GM21723 (cell line): ENCODE data around the gene MIGA1.
"Not testable (repeated sequence)": the region's sequence is repeated elsewhere in the genome, so short reads cannot be mapped to it uniquely, and the experiment has no call there.

Experiments
- ATAC-seq: cut with Tn5 transposase; IDR thresholded peaks from one replicate; pipeline ENCODE4 v1.9.1; 2021; ENCODE audit warnings: mild to moderate bottlenecking, moderate library complexity; ENCODE audit not compliant: unreplicated experiment

The MIGA1 gene

DNA sequence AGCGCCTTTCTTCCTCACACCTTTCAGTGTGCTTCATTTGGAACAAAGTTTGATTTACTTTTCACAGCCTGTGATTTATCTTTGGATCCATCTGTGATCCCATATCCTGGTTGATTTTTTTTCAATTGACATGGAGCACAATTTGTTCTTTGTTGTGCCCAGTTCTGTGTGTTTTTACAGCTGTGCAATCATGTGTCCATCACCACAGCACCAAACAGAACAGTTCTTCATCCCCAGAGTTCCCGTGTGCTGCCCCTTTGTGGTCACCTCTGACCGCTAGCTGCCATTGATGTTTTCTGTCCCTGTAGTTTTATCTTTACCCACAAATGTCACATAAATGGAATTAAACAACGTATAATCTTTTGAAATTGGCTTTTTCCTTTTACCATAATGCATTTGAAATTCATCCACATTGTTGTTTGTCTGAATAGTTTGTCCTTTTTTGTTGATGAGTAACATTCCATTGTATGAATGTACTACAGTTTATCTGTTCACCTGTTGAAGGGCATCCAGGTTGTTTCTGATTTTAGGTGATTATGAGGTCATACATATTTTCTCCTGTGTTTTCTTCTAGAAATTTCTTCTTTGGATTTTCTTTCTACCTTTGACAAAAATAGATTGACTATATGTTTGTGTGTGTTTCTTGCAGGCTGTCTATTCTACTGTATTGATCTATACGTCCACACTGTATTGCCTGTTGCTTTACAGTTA, 17.4 kb downstream of the MIGA1 start:
- no peak for ATAC-seq

DNA sequence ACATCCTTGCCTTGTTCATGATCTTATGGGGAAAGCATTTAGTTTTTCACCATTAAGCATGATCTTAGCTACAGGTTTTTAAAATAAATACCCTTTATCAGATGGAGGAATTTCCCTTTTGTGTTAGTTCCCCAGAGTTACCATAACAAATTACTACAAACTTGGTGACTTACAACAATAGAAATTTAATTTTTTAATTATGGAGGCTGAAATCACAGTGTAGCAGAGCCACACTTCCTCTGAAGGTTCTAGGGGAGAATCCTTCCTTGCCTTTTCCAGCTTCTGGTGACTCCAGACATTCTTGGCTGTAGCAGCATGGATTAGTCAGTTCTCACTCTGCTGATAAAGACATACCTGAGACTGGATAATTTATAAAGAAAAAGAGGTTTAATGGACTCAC, 18.5 kb downstream of the MIGA1 start:
- no peak for ATAC-seq

DNA sequence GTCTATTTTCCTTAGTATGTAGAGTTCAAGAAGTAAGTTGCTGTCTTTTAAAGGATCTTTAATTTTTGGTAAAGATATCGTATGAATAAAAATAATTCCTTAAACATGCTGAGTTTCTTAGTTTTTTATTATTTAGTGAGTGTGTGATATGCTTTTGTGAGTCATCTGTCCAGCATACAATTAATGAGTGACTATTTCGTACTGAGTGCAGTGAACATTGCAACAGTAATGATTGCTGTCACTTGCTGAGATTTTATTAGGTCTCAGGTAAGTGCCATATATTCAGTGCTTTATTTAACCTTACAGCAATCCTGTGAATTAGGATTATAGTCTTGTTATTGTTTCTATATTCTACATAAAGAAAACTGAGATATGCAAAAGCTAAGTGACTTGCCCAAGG, 22.6 kb downstream of the MIGA1 start:
- no peak for ATAC-seq

DNA sequence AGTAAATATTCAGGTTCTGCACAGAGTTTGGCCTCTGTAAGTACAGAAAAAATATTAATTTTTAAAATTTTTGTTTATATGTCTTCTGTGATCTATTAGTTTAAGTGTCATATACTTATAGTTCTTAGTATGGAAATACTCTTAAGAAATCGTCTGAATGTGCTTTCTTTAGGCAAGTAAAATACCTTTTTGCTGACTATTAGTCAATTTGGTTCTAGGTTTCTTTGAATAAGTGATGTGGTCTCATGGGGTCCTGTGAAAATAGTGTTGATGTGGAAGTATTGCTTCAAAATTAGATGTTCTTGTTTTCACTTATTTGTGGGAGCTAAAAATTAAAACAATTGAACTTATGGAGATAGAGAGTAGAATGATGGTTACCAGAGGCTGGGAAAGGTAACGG, 23.9 kb downstream of the MIGA1 start:
- no peak for ATAC-seq

DNA sequence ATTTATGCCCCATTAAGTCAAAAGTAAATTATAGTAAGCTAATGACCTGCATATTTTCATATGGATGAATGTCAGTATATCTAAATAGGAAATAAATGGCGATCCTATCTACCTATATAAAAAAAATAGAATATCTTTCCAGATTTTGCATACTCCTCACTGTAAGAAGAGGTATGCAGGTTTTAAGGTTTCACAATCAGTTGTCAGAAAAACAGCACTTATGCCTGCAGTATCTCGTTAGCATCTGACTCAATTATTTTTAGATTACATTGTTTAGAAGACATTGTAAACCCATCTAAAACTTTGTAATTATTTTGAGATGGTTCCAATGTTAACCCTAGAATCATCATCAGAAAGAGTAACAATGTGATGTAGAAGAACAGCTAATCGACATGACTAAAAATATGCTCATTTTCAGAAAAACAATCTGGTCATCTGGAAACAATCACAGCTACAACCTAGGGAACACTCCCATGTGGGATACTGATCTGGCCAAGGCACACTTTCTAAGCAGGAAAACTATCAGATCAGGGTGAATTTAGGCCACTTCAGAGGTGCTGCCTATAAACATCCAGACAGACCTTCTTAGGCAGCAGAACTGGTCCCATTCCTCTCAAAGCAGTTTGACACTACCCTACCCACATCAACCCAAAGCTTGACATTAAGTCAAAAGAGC, 30.5 kb downstream of the MIGA1 start:
- ATAC-seq, result not testable (repeated sequence)

DNA sequence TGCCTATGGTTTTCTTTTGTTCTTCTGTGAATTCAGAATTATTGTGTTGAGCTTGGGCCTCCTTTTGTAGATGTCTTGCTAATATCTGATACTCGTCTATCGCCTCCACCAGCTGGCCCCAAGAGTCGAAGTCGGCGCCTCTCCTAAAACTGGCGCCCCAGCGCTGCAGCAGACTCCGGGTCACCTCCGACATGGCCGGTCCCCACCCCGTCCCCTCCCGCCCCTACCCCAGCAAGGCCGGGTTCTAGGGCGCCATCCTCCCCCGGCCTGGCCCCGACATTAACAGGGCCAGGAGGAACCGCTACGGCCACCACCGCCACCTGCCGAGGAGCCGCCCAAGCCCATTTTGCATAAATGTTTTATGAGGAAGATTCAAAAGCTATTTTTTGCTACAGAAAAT, 32.1 kb downstream of the MIGA1 start:
- peak; percentile 55 for ATAC-seq

DNA sequence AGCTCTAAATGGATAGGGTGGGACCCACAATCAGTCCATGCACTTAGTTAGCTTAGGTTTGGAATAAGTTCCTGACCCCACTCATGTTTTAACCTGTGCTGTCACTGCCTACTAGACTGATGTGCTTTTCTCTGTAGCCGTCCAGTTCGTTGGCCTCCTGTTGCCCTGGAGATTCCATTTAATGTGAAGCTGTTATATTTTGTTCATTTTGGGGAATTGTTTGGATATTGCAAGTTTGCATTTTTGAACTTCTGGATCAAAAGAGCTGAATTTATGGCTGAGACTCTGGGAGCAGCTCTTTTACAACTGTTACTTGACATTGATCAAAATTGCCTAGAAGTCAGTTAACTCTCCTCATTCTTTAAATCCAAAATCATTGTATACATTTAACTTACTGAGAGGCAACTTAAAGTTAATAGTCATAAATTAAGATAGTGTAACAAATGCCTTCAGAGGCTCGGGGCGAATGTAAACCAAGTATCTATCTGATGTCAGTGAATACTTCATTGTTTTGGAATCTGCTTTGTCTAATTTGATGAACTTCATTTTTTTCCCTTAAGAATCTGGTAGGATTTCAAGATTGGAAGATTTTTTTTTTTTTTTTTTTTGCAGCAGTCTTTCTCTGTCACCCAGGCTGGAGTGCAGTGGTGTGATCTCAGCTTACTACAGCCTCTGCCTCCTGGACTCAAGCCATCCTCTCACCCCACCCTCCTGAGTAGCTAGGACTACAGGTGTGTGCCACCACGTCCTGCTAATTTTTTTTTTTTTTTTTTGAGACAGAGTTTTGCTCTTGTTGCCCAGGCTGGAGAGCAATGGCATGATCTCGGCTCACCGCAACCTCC, 38.1 kb downstream of the MIGA1 start:
- ATAC-seq, result no peak

DNA sequence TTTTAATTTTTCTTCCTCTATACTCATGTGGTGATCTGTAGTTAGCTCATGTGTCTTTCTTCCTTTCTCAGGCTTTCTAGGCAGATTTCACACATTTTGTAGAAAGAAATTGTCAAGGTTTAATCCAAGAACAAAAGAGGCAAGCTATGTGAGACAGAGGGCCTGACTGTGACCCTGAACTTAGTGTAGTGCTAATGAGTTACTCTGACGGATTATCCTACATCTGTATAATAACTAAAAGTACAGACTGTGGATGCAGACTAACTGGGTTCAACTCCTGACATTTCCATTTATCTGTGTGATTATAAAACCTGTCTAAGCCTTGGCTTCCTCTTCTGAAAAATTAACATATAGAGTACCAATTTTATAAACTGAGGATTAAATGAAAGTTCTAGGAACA, 40.7 kb downstream of the MIGA1 start:
- no peak for ATAC-seq

DNA sequence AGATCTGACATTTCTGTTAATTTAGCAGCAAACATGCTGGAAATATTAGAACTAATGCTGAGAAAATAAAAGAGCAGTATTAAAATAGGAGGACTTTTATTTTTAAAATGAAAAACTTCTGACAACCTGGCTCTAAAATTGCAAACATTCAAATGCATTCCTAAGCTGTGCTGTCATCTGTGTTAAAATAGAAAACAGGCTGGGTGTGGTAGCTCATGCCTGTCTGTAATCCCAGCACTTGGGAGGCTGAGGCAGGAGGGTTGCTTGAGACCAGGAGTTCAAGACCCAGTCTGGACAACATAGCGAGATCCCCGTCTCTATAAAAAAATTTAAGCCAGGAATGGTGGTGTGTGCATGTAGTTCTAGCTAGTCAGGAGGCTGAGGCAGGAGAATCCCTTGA, 44.6 kb downstream of the MIGA1 start:
- no peak for ATAC-seq

DNA sequence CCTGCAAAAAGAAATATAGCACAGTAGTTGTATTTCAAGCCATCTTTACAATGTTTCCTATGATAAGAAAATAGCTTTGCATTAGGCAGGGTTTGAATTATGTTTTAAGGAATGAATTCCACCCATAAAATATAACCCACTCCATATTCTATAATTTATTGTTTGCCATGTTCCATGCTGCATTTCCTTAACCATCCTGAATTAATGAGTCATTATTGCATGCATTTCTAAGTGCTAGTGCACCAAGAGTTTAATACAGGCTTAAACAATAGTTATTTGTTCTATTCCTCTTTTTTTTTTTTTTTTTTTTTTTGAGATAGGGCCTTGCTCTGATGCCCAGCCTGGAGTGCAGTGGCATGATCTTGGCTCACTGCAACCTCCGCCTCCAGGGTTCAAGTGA, 45.2 kb downstream of the MIGA1 start:
- peak; percentile 10 for ATAC-seq

DNA sequence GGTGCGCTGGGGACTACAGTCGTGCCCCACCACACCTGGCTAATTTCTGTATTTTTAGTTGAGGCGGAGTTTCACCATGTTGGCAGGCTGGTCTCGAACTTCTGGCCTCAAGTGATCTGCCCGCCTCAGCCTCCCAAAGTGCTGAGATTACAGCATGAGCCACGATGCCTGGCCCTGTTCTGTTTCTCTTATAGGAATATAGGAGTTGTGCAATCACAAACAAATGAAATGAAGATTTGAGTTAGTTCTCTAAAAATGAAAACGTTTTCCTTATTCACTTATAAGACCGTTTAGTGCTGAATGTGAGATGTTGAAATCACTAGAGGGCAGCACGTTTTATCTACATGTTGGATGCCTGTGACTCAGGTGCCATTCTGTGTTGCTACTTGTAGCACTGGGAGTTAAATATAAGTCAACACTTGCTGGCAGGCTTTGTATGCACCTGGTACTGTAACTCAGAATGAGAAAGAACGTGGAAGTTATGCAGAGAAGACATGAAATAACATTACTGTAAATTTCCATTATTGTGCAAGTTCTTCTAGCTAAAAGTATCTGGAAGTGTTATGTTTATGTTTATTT, 45.8 kb downstream of the MIGA1 start:
- peak; percentile 90 for ATAC-seq

DNA sequence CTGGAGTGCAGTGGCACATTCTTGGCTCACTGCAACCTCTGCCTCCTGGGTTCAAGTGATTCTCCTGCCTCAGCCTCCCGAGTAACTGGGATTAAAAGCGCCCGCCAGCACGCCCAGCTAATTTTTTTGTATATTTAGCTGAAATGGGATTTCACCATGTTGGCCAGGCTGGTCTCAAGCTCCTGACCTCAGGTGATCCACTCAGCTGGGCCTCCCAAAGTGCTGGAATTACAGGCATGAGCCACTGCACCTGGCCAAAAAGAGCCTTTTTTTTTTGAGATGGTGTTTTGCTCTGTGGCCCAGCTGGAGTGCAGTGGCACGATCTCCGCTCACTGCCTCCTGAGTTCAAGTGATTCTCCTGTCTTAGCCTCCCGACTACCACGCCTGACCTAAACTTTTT, 47.4 kb downstream of the MIGA1 start:
- not testable (repeated sequence) for ATAC-seq

DNA sequence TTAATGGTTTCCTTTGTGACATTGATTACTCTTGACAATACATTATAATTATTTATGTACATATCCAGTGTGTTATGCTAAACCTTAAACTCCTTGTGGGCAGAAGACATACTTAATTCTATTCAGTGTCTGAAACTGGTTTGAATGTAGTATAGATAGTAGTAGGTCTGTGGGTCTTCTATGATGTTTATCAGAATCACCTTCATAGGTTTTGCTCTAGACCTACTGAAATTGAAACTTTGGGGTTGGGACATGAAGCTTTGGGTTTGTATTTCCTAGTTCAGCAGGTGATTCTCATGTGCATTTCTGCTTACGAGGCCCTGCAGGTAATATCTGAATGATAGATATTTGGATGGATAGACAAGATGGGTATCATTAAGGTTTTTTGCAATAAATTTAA, 48.6 kb downstream of the MIGA1 start:
- ATAC-seq, result no peak

DNA sequence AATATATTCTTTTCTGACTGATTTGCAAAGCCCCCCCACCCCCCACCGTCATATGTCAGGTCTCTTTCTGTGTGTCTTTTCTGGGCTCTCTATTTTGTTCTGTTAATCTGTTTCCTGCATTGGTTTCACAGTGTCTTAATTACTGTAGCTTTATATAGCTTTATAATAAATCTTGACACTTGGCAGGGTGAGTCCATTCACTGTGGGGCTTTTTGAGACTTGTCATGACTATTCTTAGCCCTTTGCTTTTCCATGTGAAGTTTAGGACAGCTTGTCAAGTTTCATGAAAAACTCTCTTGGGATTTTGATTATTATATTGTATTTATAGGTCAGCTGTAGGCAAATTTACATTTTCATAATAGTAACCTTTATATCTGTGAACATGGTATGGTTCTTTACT, 50.4 kb downstream of the MIGA1 start:
- ATAC-seq, result no peak

DNA sequence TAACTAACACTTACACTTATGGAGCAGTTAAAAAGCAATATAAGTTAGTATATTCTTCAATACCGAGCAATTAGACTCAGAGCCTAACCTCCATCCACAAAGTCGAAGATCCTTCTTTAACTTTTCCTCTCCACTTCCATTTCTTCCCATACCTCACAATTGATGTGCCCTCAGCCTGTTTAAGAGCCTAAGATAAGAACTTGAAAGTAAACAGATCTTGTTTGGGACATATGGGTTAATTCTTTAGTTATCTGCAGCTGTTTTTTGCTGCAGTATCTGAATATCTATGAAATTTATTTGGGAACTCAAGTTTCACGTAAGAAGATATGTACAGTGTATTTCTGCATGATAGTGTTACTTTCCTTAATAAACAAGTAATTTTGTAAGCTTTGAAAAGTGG, 51.5 kb downstream of the MIGA1 start:
- no peak for ATAC-seq

DNA sequence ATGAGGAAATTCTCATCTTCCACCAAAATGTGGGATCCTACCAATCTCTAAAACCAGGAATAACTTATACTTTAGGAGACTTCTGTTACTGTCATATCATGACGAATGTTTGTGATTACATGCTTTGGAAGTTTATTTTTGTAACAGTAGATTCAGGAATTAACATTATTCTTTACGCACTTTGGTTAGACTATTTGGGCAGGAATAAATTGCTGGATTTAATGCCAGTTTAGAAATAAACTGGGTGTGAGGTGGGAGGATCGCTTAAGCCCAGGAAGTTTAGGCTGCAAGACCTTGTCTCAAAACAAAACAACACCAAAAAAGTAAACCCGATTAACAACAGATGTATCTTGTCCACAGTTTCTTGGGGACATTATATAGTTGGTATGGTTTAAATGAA, 52.1 kb downstream of the MIGA1 start:
- ATAC-seq, result no peak

DNA sequence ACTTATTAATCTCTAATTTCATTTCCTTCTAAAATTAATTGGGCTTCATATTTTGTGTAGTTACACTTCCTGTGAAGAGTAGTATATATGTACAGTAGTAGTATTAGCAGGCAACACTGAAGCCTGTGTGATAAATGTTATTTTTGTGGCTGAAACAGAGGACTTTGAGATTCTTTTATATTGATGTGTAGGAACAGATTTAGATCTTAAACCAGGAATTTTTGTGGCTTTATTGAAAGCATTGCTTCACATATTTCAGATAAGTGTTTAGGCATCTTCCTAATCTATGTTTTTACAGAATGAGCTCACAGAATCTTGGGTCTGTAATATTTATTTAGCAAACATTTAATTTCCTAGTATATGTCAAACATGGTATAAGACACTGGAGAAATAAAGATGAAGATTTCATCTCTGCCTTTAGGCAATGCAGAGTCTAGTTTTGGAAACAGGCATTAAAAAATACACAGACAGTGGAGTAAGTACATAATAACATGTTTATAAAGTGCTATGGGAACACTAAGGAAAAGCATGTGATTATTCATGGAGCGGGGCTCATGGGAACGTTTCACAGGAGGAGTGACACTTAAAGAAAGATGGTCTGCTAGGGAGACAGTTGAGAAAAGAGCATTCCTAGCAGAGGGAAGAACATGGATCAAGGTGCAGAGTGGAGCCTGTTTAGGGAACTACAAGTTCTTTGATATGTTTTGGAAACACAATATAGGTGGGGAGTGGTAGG, 52.7 kb downstream of the MIGA1 start:
- ATAC-seq, result no peak

DNA sequence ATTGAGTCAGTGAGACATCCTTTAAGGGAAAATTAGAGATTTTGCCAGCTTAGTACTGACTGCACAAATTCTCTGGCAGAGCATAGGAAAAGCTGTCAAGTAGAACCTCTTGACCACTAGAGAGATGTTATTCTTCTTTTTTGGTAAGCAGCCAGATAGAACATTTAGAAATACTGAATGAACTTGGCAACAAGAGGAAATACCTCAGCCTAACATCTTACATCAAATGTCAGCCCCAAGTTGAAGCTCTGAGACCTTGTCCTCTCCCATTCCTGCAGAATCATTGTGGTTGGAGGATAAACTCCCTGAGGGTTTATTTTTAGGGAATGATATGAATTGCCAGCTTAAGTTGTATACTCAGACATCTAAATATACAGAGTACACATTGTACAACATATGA, 53.5 kb downstream of the MIGA1 start:
- no peak for ATAC-seq

DNA sequence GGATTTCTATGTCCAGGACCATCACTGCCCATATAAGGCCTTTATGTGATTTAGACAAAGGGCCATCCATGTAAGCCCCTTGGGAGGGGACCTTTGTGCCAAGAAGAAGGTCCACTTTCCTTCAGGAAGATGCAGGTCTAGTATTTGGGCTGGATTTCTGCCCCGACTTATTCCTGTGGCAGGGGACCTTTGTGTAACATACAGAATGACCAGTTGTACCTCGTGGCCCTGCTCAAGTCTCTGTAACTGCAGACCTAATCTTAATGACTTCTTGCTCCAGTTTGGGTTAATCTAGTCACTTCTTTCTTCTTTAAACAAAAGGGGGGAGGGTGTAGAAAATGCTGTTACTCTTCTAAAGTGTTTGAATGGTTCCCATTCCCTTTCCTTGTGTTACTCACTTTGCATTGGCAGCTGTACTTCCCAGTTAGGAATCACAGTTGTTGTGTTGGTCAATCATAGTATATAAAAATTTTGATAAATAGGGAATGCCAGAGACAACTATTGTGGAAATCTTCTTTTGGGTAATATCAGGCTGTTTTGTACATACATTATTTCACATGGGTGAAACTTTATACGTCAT, 54.2 kb downstream of the MIGA1 start:
- ATAC-seq, result no peak

DNA sequence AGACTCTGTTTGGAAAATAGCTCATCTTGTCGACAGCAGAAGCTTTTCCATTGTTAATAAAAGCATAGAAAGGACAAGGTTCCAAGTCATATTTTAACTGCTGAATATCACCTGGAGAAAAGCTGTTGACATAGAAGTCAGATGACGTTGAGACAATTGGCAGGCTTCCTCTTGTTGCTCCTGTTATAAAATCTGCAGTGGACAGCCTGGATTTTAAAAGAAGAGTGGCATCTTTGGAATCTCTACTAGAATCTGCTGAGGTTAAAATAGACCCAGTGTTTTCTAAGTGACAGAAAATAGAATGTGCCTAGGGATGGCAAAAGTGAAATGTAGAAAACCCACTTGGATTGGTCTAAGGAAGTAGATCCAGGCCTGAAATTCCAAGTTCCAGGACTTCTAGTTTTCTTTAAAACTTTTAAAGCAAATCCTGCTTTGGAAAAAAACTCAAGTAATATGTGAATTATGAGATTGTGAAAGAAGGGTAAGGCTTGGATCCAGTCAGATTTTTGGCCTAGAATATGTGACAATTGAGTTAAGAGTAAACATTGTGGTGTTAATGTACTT, 55.4 kb downstream of the MIGA1 start:
- ATAC-seq, result no peak
